Fibroblast of skin of left biceps (primary cell): Measurements from ENCODE around the gene TESMIN.

Source experiments
- DNase-seq, 2 experiments: peaks; one replicate each; pipeline ENCODE4 v3.0.0-alpha.2; 2013; ENCODE audit warnings: low read depth in 2 of 2

Gene TESMIN

DNA sequence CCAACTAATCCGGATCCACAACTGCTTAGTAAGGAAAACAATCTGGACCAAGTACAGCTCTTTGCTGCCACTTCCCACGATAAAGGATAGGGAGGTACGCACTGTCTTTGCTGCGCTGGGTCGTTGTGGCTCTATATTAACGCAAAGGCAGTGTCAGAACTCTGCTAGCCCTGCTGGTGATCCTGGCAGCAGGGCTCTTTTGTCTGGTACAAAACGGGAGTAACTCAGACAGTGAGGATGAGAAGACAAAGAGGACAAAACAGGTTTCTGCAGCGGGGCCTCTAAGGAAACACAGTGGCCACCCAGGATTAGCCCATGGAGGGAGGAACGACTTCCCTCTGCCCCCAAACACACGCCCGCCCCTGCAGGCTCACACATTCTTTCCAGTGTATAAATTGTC is 40.9 kb downstream of the TESMIN start:
- DNase-seq = no peak

DNA sequence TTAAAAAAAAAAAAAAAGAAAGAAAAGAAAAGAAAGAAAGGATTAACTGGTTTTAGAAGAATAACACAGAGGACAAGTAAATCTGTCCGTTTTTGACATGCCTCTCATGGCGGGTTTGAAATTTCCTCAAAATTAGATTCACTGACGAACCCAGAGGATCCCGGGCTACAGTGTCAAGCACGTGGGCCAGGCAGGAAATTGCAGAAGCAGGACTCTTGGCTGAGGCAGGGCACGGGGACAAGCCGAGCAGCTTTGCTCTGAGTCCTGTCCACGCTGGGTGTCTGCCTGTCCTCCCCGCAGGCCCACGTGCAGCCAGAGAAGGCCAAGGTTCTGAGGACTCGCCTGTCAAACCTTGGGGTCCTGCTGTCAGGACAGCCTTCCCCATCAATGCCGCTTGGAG is 42.3 kb downstream of the TESMIN start:
- DNase-seq = no peak

DNA sequence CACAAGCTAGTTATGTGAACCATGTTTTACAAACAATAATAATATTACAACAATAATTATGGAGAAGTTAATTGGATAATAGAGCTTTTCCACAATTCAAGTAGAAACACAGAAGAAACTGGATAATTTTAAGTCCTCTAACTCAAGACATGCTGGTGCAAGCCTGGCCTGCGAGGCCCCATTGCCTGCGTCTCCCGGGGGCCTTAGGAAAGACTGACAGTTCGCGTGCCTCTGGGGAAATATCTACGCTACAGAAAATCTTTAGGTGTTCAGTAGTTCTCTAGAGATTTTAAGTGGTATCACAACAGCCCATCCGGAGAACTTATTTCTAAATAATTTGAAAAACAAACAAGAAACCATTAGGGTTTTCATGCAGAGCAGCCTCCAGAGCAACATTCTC is 43.8 kb downstream of the TESMIN start:
- DNase-seq = no peak

DNA sequence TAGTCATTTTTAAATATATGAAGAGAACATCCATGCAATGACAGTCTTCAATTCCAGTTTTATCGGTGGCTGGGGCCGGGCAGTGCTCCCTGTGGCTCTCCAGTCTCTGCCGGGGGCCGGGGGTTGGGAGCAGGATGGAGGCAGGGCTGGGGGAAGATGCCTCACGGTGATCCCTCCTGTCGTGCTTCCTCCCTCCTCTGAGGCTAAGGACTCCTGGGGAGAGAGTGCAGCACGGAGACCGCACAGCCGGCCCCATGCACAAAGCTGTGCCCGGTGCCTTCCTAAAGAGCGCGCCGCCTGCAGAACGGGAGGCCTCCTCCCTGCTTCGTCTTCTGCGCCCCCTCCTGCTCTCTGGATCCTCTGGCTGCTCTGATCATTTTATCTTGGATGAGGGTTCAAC is 46.4 kb downstream of the TESMIN start:
- DNase-seq = no peak

DNA sequence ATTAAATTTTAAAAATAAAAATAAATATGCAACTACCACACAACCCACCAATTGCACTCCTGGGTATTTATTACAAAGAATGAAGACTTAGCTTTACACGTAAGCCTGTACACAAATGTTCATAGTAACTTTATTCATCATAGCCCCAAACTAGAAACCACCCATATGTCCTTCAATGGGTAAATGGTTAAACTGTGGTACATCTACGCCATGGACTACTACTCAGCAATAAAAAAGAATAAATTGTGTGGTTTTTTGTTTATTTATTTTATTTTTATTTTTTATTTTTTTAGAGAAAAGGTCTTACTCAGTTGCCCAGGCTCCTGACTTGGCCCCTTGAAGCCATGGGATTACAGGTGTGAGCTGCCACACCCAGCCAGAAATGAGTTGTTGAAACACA is 52.3 kb downstream of the TESMIN start:
- no peak for DNase-seq

DNA sequence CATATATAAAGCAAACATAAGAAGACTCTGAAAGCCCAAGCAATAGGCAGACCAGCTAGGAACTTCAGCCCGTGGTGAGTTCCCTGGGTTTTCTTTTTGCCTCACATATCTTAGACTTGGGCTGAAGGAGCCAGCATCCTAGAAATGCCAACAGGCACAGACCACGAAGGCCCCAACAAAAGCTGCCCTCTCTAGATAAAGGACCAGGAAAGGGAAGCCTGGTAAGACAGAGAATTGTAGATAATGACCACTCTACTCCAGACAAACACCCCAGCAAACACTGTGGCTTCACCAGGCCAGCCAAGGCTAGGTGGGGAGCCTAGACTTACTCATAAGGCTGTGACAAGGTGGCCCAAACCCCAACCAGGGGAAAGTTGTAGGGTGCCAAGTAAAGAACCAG is 55.8 kb downstream of the TESMIN start:
- no peak for DNase-seq

DNA sequence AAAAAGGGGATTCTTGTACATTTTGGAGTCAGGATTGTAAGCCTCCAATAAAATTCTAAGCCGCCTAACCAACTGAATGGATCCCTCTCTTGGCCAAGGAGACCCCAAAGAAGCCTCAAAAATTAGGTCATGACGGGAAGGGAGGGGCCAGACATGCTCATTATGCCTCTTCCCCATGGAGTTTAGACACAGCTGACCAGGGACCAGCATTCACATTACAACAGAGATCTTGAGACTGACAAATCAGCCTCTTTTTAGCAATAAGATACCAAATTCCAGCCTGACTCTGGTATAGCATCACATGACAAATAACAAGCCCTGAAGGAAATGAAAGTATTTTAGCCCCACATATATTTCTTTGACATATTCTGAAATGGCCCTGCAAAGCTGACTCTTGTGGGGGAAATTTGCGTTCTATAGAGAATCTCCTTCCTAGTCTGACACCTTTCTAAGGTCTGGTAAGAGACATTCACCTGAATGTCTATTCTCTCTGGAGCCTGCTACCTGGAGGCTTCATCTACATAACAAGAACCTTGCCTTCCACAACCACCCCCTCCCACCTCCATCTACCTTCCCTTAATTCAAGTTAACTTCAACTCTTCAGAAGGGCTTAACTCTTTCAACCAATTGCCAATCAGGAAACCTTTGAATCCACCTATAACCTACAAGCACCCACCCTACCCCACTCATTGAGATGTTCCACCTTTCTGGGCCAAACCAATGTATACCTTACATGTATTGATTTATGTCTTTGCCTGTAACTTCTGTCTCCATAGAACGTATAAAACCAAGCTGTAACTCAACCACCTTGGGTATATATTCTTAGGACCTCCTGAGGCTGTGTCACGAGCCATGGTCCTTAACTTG is 56.7 kb downstream of the TESMIN start:
- DNase-seq = no peak

DNA sequence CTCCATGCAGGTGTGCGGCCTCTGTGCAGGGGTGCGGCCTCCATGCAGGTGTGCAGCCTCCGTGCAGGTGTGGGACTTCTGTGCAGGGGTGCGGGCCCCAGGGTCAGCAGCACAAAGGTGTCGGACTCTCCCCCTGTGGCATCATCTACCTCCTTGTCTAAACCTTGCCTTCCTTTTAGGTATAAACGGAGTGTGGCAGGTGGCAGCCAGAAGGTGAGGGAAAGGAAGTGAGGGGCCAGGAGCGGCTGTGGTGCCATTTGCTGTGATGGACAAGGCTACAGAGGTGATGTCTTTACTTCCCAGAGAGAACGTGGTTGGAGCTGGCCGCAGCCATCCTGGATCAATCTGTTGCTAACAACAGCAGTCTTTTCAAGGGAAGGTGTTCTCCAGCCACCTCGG is 57.8 kb downstream of the TESMIN start:
- DNase-seq = no peak

DNA sequence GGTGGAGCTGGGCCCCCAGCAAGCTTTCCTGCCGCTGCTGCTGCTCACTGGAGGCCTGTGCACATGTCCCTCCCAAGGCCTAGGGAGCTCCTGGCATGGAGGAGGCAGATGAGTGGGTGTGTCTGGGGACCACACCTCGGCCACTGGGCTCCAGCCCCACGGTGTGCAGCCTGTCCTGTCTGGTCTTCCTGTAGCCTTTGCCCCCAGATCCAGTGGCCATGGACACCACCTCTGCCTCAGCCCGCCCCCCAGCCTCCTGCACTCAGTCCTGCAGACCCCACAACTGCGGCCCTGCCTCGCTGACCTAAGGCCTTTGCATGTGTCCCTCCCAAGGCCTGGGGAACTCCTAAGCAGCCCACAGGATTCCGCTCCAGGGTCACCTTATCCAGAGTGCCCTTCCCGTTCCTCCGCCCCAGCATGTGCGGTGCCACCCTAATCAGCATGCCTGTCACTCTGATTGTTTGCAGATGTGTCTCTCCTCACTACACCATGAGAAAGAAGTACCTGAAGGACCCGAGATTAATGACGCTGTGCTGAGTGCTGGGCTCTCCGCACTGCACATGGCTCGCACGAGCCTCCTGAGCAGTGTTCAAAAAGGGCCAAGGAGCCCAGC is 58.3 kb downstream of the TESMIN start:
- DNase-seq = no peak

DNA sequence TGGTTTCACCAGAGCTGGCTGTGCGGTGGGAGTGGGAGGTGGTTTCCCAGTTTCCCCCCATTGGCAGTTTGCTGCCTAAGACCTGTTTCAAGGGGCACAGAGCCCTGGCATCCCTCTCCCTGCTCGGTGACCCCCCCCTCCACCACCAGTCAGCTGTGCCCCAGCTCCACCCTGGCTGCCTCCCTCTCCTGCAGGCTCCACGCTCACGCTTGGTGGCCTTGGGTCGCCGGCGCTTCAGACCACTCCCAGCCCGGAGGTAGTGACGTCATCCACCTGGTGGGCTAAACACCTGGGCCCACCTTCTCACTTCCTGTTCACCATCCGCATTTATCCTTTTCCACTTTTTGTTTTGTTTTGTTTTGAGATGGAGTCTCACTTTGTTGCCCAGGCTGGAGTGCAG is 59.2 kb downstream of the TESMIN start:
- DNase-seq = no peak

DNA sequence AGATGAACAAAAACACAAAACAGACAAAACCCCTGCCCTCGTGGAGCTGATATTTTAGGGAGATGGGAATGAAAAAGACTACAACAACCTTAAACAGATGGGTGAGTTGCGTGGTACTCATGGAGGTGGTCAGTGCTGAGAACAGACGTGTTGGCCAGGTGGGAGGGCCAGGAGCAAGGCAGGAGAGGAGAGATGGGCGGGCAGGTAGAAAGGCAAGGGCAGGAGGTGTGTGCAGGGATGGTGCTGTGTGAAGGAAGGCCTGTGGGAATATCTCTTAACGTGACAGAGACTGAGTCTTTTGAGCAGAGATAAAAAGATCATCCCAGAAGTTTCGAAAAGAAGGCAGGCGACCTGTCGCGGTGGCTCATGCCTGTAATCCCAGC is 59.9 kb downstream of the TESMIN start:
- DNase-seq = no peak

DNA sequence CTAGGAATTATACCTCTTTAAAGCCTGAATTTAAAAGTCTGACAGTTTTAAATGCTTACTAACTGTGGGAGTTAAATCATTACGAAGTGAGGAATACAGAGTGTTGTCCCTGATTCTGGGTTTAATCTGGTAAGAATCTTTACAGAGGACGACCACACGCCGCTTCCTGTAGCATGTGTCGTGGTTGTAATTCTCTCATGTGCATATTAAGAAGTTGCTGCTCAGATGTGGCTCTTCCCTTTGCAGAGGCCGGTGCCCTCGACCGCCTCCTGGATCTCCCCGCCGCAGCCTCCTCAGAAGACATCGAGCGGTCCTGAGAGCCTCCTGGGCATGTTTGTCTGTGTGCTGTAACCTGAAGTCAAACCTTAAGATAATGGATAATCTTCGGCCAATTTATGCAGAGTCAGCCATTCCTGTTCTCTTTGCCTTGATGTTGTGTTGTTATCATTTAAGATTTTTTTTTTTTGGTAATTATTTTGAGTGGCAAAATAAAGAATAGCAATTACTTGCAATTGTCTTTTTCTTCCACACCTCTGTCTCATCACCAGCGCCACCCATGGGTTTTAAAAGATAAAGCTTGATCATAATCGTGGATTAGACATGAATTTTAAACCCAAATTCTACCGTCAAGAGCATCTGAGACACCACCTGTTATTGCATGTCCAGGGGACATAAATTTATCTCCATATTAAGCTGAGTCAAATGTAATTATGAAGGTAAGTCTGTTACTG is 60.5 kb downstream of the TESMIN start:
- DNase-seq = no peak

DNA sequence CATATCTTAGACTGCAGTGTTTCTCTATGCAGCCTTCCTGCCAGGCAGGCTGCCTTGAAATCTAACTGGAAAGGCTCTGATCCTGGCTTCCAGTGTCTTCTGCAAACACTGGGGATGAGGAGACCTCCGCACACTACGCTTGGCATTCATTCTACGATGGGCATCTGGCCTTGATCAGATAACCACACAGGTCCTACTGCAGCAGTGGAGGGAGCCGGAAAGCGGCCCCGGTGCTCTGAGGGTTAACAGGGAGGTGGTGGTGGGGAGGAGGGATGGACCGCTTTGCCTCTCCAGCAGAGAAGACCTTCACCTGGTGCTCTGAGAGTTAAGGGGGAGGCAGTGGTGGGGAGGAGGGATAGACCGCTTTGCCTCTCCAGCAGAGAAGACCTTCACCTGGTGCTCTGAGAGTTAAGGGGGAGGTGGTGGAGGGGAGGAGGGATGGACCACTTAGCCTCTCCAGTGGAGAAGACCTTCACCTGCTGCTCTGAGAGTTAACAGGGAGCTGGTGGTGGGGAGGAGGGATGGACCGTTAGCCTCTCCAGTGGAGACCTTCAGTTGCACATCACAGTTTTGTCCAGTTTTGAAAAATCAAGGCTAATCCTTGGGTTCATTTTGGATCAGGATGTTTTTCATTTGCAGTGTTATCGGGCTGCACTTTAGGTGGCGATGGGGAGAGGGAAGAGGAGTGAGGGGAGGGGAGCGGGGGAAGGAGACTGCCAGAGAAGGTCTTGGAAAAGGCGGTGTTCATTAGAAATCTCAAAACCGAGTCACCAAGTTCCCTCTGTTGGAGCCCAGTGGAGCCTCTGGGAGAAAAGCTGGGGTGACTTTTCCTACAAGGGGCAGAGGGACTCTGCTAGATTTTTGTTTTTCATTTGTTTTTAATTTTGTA is 61.3 kb downstream of the TESMIN start:
- no peak for DNase-seq

DNA sequence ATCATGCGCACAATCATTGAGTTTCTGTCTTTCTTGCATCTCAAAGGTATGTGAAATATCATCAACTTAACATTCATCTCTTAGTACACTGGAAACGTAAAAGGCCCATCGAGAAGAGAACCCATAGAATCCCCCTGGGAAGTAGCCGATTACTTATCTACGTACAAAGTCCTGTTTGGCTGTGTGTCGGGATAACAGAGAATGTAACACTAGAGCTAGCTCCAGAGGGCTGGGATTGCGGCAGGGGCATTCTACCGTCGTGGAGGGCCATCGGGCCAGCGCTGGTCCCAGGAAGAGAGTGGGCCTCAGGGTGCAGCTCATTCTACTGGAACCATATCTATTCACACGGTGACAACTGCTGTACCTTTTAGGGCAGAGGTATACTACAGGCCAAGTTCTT is 62.4 kb downstream of the TESMIN start:
- DNase-seq = no peak

DNA sequence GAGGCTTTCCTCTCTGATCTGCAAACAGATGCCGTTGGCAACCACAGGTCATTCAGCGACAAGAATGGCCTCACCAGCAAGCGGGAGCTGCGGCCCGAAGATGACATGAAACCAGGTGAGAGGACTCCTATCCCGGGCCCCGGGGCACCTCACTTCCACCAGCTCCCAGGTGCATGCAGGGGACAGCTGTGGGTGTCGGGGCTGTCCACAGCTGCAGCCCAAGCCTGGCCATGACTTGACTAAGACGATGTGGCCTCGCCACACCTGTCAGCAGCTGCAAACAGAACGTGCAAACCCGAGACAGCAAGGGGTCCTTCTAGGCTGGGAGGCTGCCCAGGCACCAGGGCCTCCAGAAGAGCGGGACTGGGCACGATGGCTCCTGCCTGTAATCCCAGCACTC is 63.3 kb downstream of the TESMIN start:
- DNase-seq = no peak

DNA sequence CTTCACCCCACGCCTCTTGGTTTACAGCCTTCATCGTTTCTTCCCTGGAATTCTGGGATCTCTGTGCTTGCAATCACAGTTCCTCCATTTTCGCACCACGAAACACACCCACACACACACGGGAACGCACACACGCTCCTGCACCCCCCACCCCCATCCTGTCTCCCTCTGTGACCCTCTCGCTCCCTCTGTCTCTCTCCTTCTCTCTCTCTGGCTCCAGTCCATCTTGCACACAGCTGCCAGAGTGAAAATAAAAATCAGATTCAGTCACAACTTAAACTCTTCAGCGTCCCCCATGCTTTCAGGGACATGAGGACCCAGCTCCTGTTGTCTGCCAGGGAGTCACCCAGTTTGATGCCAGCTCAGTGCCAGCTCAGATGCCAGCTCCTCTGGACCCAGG is 64.0 kb downstream of the TESMIN start:
- no peak for DNase-seq

DNA sequence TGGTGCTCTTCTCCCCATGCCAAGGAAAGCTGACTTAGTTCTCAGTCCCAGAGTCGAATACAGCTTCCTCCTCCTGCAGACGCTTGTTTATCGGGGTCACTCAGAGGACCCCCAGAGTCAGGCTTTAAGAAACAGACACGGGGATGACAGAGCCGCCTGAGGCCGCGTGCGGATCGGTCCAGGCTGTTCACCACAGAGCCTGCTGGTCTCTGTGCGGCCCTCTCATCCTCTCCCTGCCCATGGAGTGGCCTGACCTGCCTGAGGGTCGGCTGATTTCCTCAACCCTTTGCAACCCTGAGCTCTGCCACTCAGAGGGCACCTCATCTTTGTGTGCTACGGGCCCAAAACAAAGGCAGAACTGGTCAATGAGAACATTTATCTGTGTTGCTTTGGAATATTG is 64.8 kb downstream of the TESMIN start:
- DNase-seq = no peak

DNA sequence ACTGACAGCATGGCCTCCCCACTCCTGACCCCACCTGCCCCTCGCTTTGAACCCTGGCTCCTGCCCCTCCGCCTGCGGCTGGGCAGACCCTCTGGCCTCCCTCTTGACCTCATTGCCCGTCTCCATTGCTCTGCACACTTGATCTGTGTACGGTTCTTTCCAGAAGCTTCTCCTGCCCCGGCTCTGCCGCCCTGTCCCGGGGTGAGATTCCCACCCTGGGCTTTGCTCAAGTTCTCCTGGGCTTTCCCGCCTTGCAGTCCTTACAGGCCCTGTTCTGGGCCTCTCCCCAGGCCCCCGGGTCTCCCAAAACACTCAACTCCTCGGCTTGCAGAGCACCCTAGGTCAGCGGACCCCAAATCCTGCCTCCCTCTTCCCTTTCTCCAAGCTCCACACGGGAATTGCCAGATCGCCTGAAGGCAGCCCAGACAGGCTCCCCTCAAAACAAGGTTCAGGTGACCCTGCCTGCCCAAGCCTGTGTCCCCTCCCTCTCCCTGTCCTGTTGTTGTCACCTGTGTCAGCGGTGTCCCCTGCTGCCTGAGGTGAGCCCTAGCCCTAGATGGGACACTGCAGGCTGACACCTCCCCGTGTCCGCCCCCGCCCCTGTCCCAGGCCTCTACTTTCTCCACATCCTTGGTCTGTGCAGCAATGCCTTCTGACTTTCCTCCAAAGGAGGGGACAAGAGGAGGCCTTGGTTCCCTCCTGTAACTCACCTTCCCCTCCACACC is 65.5 kb downstream of the TESMIN start:
- no peak for DNase-seq

DNA sequence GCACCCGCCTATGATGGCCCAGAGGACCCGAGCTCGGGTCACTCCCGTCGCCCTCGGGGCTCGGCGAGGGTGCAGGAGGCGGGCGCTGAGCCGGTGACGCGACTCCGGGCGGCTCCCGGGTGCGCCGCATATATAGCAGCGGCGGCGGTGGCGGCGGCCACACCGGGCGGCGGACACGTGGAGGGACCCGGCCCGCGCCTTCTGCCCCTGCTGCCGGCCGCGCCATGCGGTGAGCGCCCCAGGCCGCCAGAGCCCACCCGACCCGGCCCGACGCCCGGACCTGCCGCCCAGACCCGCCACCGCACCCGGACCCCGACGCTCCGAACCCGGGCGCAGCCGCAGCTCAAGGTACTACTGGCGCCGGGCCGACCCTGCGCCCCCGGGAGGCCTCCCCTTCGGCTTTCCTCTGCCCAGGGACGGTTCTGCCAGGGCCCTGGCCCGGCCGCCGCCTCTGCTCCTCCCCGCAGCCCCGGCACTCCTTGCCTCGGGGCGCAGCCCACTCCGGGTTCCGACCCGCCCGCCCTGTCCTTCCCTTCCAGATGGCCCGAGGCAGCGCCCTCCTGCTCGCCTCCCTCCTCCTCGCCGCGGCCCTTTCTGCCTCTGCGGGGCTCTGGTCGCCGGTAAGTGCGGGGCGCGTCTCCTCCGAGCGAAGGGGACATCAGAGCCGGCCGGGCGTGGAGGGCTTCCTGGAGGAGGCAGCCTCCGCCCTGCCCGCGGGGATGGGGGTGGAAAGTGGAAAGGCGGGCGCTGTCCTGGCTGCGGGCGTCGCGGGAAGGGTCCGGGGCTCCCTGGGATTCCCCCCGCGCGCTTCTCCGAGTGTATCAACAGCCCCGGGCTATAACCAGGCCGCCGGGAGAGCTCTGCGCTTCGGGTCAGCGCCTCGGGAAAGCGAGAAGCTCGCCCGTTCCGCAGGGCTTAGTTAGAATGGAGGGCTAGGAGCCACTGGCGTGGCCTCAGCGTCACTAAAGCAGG is 66.6 kb downstream of the TESMIN start, which contains the start of gene GAL:
GAL (plus strand) TSS at position 160 of the 972 bp plus-strand sequence; CDS start at position 540, 380 bp downstream.
- DNase-seq = no peak
